Neural crest cell (in vitro differentiated cells): ENCODE results near the gene NAGLU. TPM values are rescaled to one million over a fixed set of nuclear protein-coding genes. Genes with fewer than 3 reads are reported as not detected.

Source experiments
- DNase-seq: peaks from one replicate; pipeline ENCODE4 v3.0.0; 2021; ENCODE audit warnings: low read depth, mixed read lengths, low spot score
- H3K27ac Mint-ChIP-seq: one replicate; pipeline ENCODE4 v1.8.0; 2021; ENCODE audit warnings: mild to moderate bottlenecking, mixed read lengths; ENCODE audit not compliant: unreplicated experiment
- H3K27me3 Mint-ChIP-seq: 2 replicates; pipeline ENCODE4 v1.8.0; 2021; ENCODE audit warnings: low read depth, mild to moderate bottlenecking, mixed read lengths
- H3K36me3 Mint-ChIP-seq: 2 replicates; pipeline ENCODE4 v1.8.0; 2021; ENCODE audit warnings: low read depth, mild to moderate bottlenecking, mixed read lengths
- H3K4me1 Mint-ChIP-seq: 2 replicates; pipeline ENCODE4 v1.8.0; 2021; ENCODE audit warnings: mixed read lengths
- H3K4me3 Mint-ChIP-seq: one replicate; pipeline ENCODE4 v1.8.0; 2021; ENCODE audit warnings: mild to moderate bottlenecking, mixed read lengths
- H3K9me3 Mint-ChIP-seq: 2 replicates; pipeline ENCODE4 v1.8.0; 2021; ENCODE audit warnings: mixed read lengths
- CTCF ChIP-seq: fragments of 200-600 bp; sonication (generic); conservative IDR thresholded peaks from 2 replicates; pipeline ENCODE4 v1.5.0; 2021; ENCODE audit warnings: antibody characterized with exemption, mild to moderate bottlenecking
- total RNA-seq: library from RNA; stranded (reverse); gene quantifications from 2 replicates; pipeline ENCODE4 v1.2.1, GENCODE V29; 2021

NAGLU gene
- total RNA-seq, 1 donor from 2014 or later, result 20.5 TPM

DNA sequence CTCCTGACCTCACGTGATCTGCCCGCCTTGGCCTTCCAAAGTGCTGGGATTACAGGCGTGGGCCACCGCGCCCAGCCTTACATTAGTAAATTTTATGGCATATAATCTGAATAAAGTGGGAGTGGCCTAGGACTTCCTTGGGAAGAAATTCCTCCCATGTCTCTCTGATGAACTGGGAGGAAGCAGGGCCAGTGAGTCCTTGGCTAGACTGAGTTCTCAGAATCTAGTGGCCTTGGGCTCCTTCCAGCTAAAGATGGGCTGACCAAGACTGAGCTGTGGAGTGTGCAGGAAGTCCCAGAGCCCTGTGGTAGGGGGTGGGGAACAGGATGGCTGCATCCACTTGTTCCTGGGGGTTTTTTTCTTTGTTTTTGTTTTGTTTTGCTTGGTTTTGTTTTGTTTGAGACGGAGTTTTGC, 10.0 kb upstream of the NAGLU start:
- no peak for TF ChIP-seq CTCF
- H3K36me3 Mint-ChIP-seq, result peaks cover 6% of the 10 kb centered on the region
- H3K4me1 Mint-ChIP-seq, result peaks cover 25% of the 10 kb centered on the region
- H3K9me3 Mint-ChIP-seq, result no peaks in the 10 kb centered on the region
- no peak overlapping the region for H3K4me3 Mint-ChIP-seq
- H3K27ac Mint-ChIP-seq, result no peak overlapping the region
- DNase-seq, result no peak
- no peaks in the 10 kb centered on the region for H3K27me3 Mint-ChIP-seq

GRCh38 chr17:42527932-42528331, 8.1 kb upstream of the NAGLU start:
- H3K4me3 Mint-ChIP-seq, result no peak overlapping the region
- H3K27me3 Mint-ChIP-seq, result no peaks in the 10 kb centered on the region
- no peak overlapping the region for H3K27ac Mint-ChIP-seq
- H3K9me3 Mint-ChIP-seq, result no peaks in the 10 kb centered on the region
- TF ChIP-seq CTCF, result no peak
- H3K36me3 Mint-ChIP-seq, result no peaks in the 10 kb centered on the region
- peaks cover 14% of the 10 kb centered on the region for H3K4me1 Mint-ChIP-seq
- no peak for DNase-seq

DNA sequence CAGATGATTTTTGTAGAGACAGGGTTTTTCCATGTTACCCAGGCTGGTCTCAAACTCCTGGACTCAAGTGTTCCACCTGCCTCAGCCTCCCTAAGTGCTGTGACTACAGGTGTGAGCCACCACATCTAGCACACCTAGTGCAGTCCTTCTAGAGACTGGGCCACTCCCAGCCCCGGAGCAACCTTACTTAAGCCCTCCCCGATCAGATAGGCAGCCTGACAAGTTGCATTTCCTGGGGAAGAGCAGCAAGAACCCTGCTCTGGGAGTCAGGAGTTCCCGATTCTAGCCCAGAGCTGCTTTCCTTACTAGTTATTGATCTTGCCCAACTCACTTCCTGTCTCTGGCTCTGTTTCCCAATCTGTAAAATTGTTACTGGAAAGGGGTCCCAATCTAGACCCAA, 7.0 kb upstream of the NAGLU start:
- peaks cover 10% of the 10 kb centered on the region for H3K4me1 Mint-ChIP-seq
- TF ChIP-seq CTCF, result no peak
- no peak for DNase-seq
- H3K27me3 Mint-ChIP-seq, result no peaks in the 10 kb centered on the region
- H3K9me3 Mint-ChIP-seq, result no peaks in the 10 kb centered on the region
- no peak overlapping the region for H3K27ac Mint-ChIP-seq
- no peaks in the 10 kb centered on the region for H3K36me3 Mint-ChIP-seq
- no peak overlapping the region for H3K4me3 Mint-ChIP-seq

DNA sequence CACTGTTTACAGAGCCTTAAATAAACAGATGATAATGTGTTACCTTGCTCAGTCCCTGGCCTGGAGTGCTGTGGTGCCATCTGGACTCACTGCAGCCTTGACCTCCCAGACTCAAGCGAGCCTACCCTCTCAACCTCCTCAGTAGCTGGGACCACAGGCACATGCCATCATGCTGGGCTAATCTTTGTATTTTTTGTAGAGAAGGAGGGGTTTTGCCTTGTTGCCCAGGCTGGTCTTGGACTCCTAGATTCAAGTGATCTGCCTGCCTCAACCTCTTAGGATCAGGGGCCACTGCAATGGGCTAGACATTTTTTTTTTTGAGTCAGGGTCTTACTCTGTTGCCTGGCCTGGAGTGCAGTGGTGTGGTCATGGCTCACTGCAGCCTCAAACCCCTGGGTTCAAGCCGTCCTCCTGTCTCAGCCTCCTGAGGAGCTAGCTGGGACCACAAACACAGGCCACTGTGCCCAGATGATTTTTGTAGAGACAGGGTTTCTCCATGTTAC, 5.0 kb upstream of the NAGLU start:
- Mint-ChIP-seq H3K36me3 (no peaks in the 10 kb centered on the region), H3K27ac (no peak overlapping the region), H3K27me3 (no peaks in the 10 kb centered on the region), H3K9me3 (no peaks in the 10 kb centered on the region), H3K4me3 (no peak overlapping the region), H3K4me1 (peaks cover 19% of the 10 kb centered on the region)
- no peak for DNase-seq
- TF ChIP-seq CTCF, result no peak

DNA sequence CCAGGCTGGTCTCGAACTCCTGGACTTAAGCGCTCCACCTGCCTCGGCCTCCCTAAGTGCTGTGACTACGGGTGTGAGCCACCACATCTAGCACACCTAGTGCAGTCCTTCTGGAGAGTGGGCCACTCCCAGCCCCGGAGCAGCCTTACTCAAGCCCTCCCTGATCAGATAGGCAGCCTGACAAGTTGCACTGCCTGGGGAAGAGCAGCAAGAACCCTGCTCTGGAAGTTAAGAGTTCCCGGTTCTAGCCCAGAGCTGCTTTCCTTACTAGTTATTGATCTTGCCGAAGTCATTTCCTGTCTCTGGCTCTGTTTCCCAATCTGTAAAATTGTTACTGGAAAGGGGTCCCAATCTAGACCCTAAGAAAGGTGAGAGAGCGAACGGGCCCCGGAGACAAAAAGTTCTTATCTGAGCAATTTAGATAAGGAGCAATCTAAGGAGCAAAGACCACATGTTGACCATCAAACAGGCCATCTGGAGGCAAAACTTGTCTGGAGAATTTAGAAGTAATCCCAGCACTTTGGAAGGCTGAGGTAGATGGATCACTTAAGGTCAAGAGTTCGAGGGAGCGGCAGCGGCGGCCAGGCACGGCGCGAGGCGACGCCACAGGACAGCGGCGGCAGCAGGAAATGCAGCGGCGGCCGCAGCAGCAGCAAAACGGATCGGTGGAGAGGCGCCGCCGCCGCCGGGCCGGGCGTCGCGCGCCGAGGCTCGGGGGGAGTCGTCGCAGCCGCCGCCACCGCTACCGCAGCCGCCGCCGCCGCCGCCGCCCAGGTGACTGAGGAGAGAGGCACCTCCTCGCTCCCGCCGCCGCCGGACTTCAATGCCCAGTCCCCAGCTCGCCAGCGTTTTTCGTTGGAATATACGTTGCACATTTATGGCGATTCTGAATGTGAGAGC, 4.3 kb upstream of the NAGLU start:
- Mint-ChIP-seq H3K27me3 (no peaks in the 10 kb centered on the region), H3K9me3 (no peaks in the 10 kb centered on the region), H3K4me3 (peak overlapping the region; percentile 78), H3K36me3 (no peaks in the 10 kb centered on the region), H3K4me1 (peaks cover 20% of the 10 kb centered on the region), H3K27ac (no peak overlapping the region)
- peak; percentile 47 for DNase-seq
- peak; percentile 62 for TF ChIP-seq CTCF
